Vagina (tissue), 2 donors: ENCODE results near the gene LLGL1.
A peak's percentile ranks its signal among the peaks of the same experiment; 100 is the strongest.

ENCODE experiments used
- CTCF ChIP-seq, 3 experiments: fragments of 450-650 bp in 2 of 3; fragments of 200-600 bp in 1 of 3; sonication (generic) in 1 of 3; IDR thresholded peaks; one replicate each; pipeline ENCODE4 v1.5.1; 2017 to 2019; ENCODE audit warnings: antibody characterized with exemption in 3 of 3, mild to moderate bottlenecking in 2 of 3, moderate library complexity in 2 of 3
- POLR2A ChIP-seq, 2 donors: fragments of 450-650 bp; IDR thresholded peaks; one replicate each; pipeline ENCODE4 v1.6.1; 2017; ENCODE audit warnings: antibody characterized with exemption in 2 of 2, mild to moderate bottlenecking in 2 of 2, moderate library complexity in 2 of 2
- POLR2AphosphoS5 ChIP-seq, 2 donors: sonication (generic); formaldehyde crosslinking; IDR thresholded peaks; one replicate each; pipeline ENCODE4 v1.9.0; 2017; ENCODE audit warnings: antibody characterized with exemption in 2 of 2, mild to moderate bottlenecking in 2 of 2, low read depth in 1 of 2; ENCODE audit not compliant: insufficient read depth in 1 of 2

- TF ChIP-seq POLR2AphosphoS5 (IDR thresholded peaks at IDR 0.05; ENCODE audit: insufficient read depth in 1 of 2, low read depth in 1 of 2), result peak in 1 of 2 donors; percentile 61
- TF ChIP-seq POLR2A (IDR thresholded peaks at IDR 0.05), result no peak
- TF ChIP-seq CTCF (IDR thresholded peaks at IDR 0.05), result no peak
These were observed 38.8 kb upstream of the LLGL1 start for GRCh38 chr17:18186627-18186982.
